OCI-LY3 (cell line): ENCODE data around the gene ANAPC13.

Source experiments
- CTCF ChIP-seq: fragments of 200-600, 300-600 bp; sonication (generic); IDR thresholded peaks from 2 replicates; pipeline ENCODE4 v1.5.1; 2014; ENCODE audit warnings: antibody characterized with exemption, low read length, low read depth
- EZH2phosphoT487 ChIP-seq: fragments of 200-600 bp; shearing (Covaris generic); IDR thresholded peaks from 2 replicates; pipeline ENCODE4 v1.6.1; 2018; ENCODE audit warnings: antibody characterized with exemption, mixed run types, low read depth

GRCh38 chr3:134441821-134442220 lies 44.0 kb downstream of the ANAPC13 start:
- TF ChIP-seq CTCF (no peak), EZH2phosphoT487 (no peak)
